ENCODE results near the gene RNASE13. TPM values are rescaled to one million over a fixed set of nuclear protein-coding genes. Genes with fewer than 3 reads are reported as not detected.
A peak's percentile ranks its signal among the peaks of the same experiment; 100 is the strongest.

The RNASE13 gene
- total RNA-seq, 1 donor from 2014 or later, result not detected

DNA sequence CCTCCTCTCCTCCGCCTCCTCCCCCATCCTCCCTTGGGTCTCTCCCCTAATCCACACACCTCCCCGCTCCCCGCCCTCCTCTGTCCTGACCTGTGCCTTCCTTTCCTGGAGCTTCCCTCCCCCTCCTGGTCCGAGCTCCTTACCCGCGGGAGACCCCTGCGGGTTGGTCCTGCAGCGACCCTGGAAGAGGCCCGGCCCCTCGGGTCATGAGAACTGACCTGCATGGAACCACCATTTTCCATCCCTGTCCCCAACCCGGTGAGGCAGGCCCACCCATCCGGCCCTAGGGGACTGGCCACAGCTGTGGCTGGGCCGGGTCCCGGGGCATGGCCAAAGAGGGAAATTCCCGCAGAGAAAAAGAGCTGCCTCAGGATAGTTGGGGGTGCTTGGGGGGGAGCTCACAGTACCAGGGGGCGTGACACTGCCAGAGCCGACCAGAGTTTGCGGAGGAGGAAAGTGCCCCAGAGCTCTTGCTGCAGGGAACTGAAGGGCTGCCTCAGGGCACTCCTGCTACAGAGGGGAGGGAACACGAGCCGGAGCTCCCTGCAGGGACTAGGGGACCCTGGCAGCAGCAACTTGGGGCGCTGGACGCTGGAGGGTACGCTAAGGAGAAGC is 36.1 kb upstream of the RNASE13 start:
- no peak for DNase-seq
- intact Hi-C loops (cut with micrococcal nuclease), result loop anchor here (2.0 to 10.0 kb wide), 2 partner anchors 46 to 436 kb away; partner anchors contain the start of gene NDRG2
- H3K4me3 Mint-ChIP-seq, result peak overlapping the region; percentile 83
- no peaks in the 10 kb centered on the region for H3K36me3 Mint-ChIP-seq (ENCODE audit: low read depth)
- peaks cover 42% of the 10 kb centered on the region for H3K4me1 Mint-ChIP-seq
- TF ChIP-seq, protein P1, sequence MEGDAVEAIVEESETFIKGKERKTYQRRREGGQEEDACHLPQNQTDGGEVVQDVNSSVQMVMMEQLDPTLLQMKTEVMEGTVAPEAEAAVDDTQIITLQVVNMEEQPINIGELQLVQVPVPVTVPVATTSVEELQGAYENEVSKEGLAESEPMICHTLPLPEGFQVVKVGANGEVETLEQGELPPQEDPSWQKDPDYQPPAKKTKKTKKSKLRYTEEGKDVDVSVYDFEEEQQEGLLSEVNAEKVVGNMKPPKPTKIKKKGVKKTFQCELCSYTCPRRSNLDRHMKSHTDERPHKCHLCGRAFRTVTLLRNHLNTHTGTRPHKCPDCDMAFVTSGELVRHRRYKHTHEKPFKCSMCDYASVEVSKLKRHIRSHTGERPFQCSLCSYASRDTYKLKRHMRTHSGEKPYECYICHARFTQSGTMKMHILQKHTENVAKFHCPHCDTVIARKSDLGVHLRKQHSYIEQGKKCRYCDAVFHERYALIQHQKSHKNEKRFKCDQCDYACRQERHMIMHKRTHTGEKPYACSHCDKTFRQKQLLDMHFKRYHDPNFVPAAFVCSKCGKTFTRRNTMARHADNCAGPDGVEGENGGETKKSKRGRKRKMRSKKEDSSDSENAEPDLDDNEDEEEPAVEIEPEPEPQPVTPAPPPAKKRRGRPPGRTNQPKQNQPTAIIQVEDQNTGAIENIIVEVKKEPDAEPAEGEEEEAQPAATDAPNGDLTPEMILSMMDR (IDR thresholded peaks at IDR 0.05), result no peak
- H3K27ac Mint-ChIP-seq, result peak overlapping the region; percentile 56
- CTCF ChIA-PET, result interaction anchor here (0.6 to 3.3 kb wide), 10 partner anchors 15 to 58 kb away, joined by 3 to 62 read pairs (median 5); partner anchors contain the start of gene TMEM253
- peak; percentile 22 for ATAC-seq (ENCODE audit: low read depth)
- H3K9me3 Mint-ChIP-seq, result no peaks in the 10 kb centered on the region
- peaks cover 13% of the 10 kb centered on the region for H3K27me3 Mint-ChIP-seq
- POLR2A ChIA-PET, result interaction anchor here (0.8 to 2.6 kb wide), 7 partner anchors 17 to 59 kb away, joined by 3 to 21 read pairs (median 5); partner anchors contain the start of gene TMEM253

DNA sequence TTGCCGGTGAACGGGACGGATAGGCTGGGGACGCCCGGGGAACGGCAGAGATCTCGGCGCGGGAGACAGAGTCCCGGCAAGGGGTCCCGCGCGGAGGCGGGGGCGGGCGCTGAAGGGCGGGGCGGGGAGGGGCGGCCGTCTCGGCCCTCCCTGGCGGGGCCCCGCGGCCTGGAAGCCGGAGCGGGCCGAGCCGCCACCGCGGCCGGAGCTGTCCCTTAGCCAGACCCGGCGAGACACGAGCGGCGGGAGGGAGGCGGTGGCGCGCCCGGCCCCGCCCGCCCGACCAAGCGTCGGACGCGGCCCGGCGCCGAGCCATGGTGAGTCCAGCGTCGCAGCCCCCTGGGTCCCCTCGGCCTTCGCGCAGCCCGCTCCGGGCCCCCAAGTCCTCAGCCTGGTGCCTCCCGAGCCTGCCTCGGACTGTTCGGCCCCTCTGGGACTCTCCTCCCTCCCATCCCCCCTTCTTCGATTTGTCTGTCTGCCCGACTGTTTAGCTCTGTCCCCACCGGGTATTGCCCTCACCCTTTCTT is 35.5 kb upstream of the RNASE13 start, which contains the start of gene ARHGEF40:
TSS of gene ARHGEF40 (plus strand) at position 222 of the 527 bp plus-strand sequence. CDS start at position 315, 93 bp downstream.
- Mint-ChIP-seq H3K27ac (peak within 1 kb of the TSS; percentile 56), H3K4me3 (peak within 1 kb of the TSS; percentile 83), H3K36me3 (ENCODE audit: low read depth) (no peaks in the 10 kb centered on the region), H3K27me3 (peaks cover 18% of the 10 kb centered on the region), H3K9me3 (no peaks in the 10 kb centered on the region), H3K4me1 (peaks cover 42% of the 10 kb centered on the region)
- peak; percentile 43 for DNase-seq
- intact Hi-C loops (cut with micrococcal nuclease), result loop anchor here (2.0 to 10.0 kb wide), 2 partner anchors 45 to 435 kb away; partner anchors contain the start of gene NDRG2
- ChIA-PET CTCF (interaction anchor here (0.6 to 3.3 kb wide), 7 partner anchors 20 to 58 kb away, joined by 3 to 62 read pairs (median 13); partner anchors contain the start of gene TMEM253), POLR2A (interaction anchor here (1.0 to 2.6 kb wide), 4 partner anchors 17 to 55 kb away, joined by 5 to 21 read pairs (median 6); no protein-coding TSS in a partner anchor)
- TF ChIP-seq, protein P1 (IDR thresholded peaks at IDR 0.05), result no peak
- ATAC-seq (ENCODE audit: low read depth), result peak; percentile 2

DNA sequence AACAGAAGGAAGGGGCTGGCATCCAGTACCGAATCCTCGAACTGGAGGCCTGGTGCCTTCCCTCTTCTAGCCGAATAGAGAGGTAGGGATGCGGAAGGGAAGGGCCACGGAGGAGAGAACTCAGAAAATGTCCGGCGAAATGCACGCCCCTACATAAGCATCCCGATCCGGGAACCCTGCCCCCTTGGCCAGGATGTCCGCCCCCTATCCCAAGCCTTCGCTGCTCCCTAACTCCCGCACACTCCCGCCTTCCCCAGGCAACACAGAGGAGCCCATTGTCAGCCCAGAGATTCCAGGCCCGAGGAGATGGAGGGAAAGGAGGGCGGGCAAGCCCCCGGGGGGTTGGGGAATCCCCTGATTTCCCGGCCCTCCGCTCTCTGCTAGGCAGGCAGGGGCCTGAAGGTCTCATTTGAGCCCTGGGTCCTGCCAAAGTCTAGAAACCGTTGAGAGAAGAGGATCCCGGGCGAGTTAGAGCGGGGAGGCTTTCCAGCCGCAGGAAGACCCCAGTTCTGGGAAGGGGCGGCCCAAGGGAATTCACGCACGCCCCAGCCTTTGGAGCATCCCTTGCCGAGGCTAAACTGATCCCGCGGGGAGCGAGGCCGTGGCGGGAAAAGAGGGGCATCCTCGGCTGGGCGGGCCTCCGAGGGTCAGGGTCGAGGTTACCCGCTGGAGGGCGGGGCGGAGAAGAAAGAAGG is 34.9 kb upstream of the RNASE13 start:
- ATAC-seq (ENCODE audit: low read depth), result no peak
- POLR2A ChIA-PET, result interaction anchor here (1.0 to 3.1 kb wide), 3 partner anchors 28 to 34 kb away, joined by 5 to 29 read pairs (median 21); no protein-coding TSS in a partner anchor
- CTCF ChIA-PET, result interaction anchor here (1.5 to 4.7 kb wide), 10 partner anchors 20 to 55 kb away, joined by 11 to 146 read pairs (median 30); partner anchors contain the start of gene TMEM253

DNA sequence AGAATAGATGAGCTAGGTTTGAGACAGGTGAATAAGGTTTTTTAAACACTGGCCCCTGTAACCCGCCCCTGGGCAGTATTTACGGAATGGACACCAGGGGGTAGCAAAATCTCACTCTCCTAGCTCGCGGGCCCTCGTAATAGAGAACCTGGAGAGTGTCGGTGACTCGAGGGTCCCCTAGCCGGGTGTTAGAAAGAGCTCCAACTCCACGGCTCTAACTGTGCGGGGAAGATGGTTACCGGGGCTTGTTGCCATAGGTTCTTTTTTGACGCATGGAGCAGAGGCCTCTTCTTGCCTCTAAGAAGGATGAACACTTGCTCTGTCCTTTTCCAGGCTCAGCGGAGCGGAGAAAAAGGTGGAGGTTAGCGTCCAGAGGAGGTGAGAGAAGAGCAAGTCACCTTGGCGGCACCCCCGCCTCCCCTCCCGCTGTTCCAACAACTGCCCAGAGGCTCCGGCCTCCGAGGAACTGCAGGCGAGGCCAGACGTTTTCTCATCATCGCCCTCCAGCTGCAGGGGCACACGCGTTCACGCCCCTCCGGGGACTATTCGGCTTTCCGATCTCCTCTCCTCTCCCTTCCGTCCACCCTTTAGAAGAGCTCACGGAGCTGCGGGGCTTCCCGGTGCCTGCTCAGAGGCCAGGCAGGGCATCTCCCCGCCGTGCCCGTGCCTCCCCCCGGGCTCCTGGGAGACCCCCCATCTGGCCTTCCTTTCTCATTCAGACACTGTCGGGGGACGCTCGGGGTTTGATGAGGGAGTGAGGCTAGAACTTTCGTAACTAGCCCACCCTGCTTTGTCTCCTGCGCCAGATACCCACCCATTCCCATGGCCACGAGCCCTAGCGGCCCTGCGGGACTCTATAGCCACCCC is 34.1 kb upstream of the RNASE13 start:
- ChIA-PET POLR2A (interaction anchor here (0.5 to 3.1 kb wide), 5 partner anchors 24 to 242 kb away, joined by 3 to 29 read pairs (median 6); partner anchors contain the start of gene TMEM253), CTCF (interaction anchor here (0.6 to 4.7 kb wide), 15 partner anchors 9 to 70 kb away, joined by 3 to 146 read pairs (median 5); partner anchors contain the start of gene TMEM253)
- intact Hi-C loops (cut with micrococcal nuclease), result loop anchor here (1.0 kb wide), 5 partner anchors 24 to 489 kb away; no protein-coding TSS in a partner anchor
- TF ChIP-seq, protein P1 (IDR thresholded peaks at IDR 0.05), result no peak
- Mint-ChIP-seq H3K4me3 (peak overlapping the region; percentile 82), H3K9me3 (no peaks in the 10 kb centered on the region), H3K36me3 (ENCODE audit: low read depth) (no peaks in the 10 kb centered on the region), H3K27me3 (peaks cover 20% of the 10 kb centered on the region), H3K4me1 (peaks cover 42% of the 10 kb centered on the region), H3K27ac (no peak overlapping the region)
- ATAC-seq (ENCODE audit: low read depth), result peak; percentile 53
- no peak for DNase-seq

More for the DNA sequence above, 34.9 kb upstream of the RNASE13 start:
- Mint-ChIP-seq H3K27me3 (peaks cover 20% of the 10 kb centered on the region), H3K4me1 (peaks cover 42% of the 10 kb centered on the region), H3K27ac (peak overlapping the region; percentile 18), H3K4me3 (peak overlapping the region; percentile 82), H3K36me3 (ENCODE audit: low read depth) (no peaks in the 10 kb centered on the region), H3K9me3 (no peaks in the 10 kb centered on the region)
- no peak for DNase-seq
- intact Hi-C loops (cut with micrococcal nuclease), result loop anchor here (2.0 to 10.0 kb wide), 2 partner anchors 45 to 435 kb away; partner anchors contain the start of gene NDRG2
- TF ChIP-seq, protein P1 (IDR thresholded peaks at IDR 0.05), result no peak

Data from activated B cell treated with CpG ODN at 0.5 μM for 24 hours (primary cell).